GM12872 (cell line): ENCODE results near the gene THBS4.

Experiments
- CTCF ChIP-seq: IDR thresholded peaks from 3 replicates; pipeline ENCODE4 v1.5.1; 2011; ENCODE audit warnings: low read depth, mild to moderate bottlenecking, low read length, moderate library complexity; ENCODE audit not compliant: insufficient read depth

THBS4 gene

GRCh38 chr5:80077051-80077714, 42.0 kb downstream of the THBS4 start:
- no peak for TF ChIP-seq CTCF

DNA sequence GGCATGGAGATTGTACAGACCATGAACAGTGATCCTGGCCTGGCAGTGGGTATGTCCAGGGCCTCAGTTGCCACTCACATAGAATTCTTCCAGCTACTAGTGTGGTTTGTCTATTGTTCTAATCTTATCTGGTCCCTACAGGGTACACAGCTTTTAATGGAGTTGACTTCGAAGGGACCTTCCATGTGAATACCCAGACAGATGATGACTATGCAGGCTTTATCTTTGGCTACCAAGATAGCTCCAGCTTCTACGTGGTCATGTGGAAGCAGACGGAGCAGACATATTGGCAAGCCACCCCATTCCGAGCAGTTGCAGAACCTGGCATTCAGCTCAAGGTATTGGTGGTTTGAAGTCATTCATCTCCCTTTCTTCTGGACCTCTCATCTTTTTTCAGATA, 43.8 kb downstream of the THBS4 start:
- TF ChIP-seq CTCF: no peak

DNA sequence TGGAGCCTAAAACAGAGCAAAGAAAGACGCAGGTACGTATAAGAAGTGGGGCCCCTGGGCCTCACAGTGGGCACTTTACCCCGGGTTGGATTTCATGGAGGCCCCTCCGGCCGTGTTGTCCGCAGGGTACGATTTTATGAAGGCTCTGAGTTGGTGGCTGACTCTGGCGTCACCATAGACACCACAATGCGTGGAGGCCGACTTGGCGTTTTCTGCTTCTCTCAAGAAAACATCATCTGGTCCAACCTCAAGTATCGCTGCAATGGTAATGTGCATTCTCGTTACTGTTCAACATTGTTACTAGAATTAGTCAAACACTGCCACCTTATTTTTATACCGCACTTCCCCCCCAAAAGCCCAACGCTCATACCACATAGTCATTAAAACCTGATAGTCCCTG, 47.1 kb downstream of the THBS4 start:
- no peak for TF ChIP-seq CTCF

DNA sequence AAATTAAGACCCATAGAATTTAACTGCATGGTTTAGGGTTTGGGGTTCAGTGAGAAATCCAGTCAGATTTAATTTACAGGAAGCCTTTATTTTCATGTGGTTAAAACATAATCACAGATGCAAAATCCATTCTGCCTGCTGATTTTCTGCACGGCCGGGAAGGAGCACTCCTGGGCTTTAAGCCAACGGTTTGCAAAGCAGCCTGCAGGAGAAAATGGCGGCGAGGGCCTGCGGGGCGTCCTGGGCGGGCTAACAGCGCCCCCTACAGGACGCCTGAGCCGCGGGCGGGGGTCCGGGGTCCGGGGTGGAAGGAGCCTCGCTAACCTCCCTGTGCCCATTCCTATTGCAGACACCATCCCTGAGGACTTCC, 47.6 kb downstream of the THBS4 start:
- TF ChIP-seq CTCF: peak; percentile 63

DNA sequence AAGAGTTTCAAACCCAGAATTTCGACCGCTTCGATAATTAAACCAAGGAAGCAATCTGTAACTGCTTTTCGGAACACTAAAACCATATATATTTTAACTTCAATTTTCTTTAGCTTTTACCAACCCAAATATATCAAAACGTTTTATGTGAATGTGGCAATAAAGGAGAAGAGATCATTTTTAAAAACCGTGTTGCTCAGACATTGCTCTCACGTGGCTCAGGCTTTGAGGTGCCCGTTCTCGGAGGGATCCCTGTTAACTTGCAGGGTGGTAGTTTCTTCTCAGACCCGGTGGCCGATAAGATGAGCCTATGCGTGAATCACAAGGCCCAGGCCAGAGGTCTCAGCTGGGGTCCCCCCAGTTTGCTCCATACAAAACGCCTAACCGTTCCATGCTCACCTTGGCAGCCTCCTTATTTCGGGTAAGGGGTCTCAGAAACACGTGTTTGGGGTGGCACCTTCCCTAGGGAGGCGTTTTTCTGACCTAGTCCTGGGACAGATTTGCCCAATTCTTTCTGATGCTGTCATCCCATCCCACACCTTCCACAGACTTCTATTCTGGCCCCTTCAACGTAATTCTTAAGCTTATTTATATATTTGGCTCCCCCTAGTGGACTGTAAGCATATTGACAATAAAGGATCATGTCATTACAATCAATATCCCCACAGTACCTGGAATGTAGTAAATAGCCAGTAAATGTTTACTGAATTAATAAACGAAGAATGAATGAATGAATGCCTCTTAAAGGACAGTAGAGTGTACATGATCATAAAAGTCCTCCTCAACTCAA, 48.1 kb downstream of the THBS4 start:
- TF ChIP-seq CTCF: peak; percentile 46; the same call in 2 of the 3 replicates

- no peak for TF ChIP-seq CTCF
Observed at GRCh38 chr5:80090884-80091166, 55.7 kb downstream of the THBS4 start.

DNA sequence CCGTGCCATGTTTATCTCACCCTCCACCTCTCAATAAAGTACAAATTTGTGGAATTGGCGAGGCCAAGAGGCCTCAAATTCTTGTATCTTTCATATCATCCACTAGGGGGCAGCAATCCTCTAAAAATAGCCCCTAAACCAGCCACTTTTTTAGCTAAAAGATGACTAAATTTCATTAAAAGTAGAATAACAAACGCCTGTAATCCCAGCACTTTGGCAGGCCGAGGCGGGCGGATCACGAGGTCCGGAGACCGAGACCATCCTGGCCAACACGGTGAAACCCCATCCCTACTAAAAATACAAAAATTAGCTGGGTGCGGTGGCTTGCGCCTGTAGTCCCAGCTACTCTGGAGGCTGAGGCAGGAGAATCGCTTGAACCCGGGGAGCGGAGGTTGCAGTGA, 56.6 kb downstream of the THBS4 start:
- TF ChIP-seq CTCF: peak; percentile 49
